ENCODE measurements around the gene UBL4B.

Gene UBL4B, protein sequence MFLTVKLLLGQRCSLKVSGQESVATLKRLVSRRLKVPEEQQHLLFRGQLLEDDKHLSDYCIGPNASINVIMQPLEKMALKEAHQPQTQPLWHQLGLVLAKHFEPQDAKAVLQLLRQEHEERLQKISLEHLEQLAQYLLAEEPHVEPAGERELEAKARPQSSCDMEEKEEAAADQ

DNA sequence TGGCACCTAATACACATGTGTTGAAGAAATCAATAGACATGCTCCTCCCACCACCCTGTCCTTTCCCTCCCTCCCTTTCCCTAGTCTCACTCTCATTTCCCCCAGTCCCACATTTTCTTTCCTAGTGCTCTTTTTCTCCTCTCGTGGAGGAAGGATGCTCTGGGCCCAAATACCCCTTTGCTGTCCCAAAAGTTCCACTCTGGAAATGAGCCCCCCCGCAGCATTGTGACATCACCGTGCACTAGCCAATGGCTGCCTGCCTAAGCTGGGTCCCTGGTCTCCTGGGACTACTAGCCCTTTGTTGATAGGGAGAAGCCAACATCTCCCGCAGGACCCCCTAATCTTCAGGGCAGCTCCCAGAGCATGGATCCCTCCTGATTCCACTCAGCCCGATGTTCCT lies at the start of gene UBL4B:
TSS of gene UBL4B (plus strand) at position 301 of the 400 bp plus-strand sequence. CDS start at position 393, 92 bp downstream.
- Histone ChIP-seq H3K9me3 (ENCODE audit: control insufficient read depth, insufficient read depth, low read depth, low read length) (no peaks in the 10 kb centered on the region), H3K4me3 (ENCODE audit: low read depth, low read length) (no peak within 1 kb of the TSS), H3K27ac (ENCODE audit: extremely low read depth, low read depth, low read length) (no peak within 1 kb of the TSS), H3K36me3 (ENCODE audit: control insufficient read depth in 2 of 2, insufficient read depth in 1 of 2, low read length in 2 of 2) (no peaks in the 10 kb centered on the region), H3K4me1 (ENCODE audit: control insufficient read depth, insufficient read depth, low read length) (no peaks in the 10 kb centered on the region)
- ChIA-PET CTCF (interaction anchor here (6.6 kb wide), 1 partner anchor 60 kb away, joined by 63 read pairs; no protein-coding TSS in a partner anchor), POLR2A (no interaction called here)
- no peak for TF ChIP-seq FEZF1 (tag by site-specific recombination; IDR thresholded peaks at IDR 0.05)
- no peak for TF ChIP-seq ZSCAN16 (tag by site-specific recombination; IDR thresholded peaks at IDR 0.05)
- TF ChIP-seq PRDM1 (tag by site-specific recombination; IDR thresholded peaks at IDR 0.05) = peak; percentile 57; the same call in 1 of the 2 replicates
- TF ChIP-seq, protein P1, sequence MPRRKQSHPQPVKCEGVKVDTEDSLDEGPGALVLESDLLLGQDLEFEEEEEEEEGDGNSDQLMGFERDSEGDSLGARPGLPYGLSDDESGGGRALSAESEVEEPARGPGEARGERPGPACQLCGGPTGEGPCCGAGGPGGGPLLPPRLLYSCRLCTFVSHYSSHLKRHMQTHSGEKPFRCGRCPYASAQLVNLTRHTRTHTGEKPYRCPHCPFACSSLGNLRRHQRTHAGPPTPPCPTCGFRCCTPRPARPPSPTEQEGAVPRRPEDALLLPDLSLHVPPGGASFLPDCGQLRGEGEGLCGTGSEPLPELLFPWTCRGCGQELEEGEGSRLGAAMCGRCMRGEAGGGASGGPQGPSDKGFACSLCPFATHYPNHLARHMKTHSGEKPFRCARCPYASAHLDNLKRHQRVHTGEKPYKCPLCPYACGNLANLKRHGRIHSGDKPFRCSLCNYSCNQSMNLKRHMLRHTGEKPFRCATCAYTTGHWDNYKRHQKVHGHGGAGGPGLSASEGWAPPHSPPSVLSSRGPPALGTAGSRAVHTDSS (tag by site-specific recombination; IDR thresholded peaks at IDR 0.05) = no peak
- no peak for TF ChIP-seq ZNF660 (tag by site-specific recombination; IDR thresholded peaks at IDR 0.05)
- no peak for TF ChIP-seq ZNF549 (tag by site-specific recombination; IDR thresholded peaks at IDR 0.05)

DNA sequence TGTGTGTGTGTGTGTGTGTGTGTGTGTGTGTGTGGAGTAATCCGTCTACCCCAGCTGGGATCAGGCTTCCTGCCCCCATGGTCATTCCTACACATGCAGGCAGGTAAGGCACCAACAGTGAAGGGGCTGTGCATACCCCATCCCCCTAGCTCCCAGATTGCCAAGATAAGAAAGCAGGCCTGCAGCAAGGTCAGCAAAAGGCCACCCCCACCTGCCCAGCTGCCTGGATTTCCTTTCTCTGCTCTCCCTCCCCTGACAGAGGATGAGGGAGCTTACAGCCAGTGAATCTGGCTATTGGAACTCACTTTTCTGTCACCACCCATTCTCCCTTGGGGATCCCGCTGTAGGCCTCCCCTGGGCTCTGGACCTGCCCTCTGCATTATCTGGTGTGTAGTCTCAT lies 49.6 kb upstream of the UBL4B start:
- H3K27ac ChIP-seq (ENCODE audit: extremely low read depth, low read depth, low read length) = no peak overlapping the region
- peak; percentile 59; the same call in 1 of the 2 replicates for TF ChIP-seq GLIS1 (tag by site-specific recombination; IDR thresholded peaks at IDR 0.05)
- TF ChIP-seq, protein P2, sequence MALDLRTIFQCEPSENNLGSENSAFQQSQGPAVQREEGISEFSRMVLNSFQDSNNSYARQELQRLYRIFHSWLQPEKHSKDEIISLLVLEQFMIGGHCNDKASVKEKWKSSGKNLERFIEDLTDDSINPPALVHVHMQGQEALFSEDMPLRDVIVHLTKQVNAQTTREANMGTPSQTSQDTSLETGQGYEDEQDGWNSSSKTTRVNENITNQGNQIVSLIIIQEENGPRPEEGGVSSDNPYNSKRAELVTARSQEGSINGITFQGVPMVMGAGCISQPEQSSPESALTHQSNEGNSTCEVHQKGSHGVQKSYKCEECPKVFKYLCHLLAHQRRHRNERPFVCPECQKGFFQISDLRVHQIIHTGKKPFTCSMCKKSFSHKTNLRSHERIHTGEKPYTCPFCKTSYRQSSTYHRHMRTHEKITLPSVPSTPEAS (tag by site-specific recombination; IDR thresholded peaks at IDR 0.05) = peak; percentile 48; the same call in 1 of the 2 replicates
- no peak for TF ChIP-seq FEZF1 (tag by site-specific recombination; IDR thresholded peaks at IDR 0.05)
- ChIA-PET CTCF (interaction anchor here (0.6 to 5.5 kb wide), 5 partner anchors 11 to 143 kb away, joined by 3 to 48 read pairs (median 4); no protein-coding TSS in a partner anchor), POLR2A (no interaction called here)
- no peaks in the 10 kb centered on the region for H3K4me1 ChIP-seq (ENCODE audit: control insufficient read depth, insufficient read depth, low read length)
- no peaks in the 10 kb centered on the region for H3K9me3 ChIP-seq (ENCODE audit: control insufficient read depth, insufficient read depth, low read depth, low read length)
- H3K4me3 ChIP-seq (ENCODE audit: low read depth, low read length) = no peak overlapping the region
- peaks cover 0 to 55% of the 10 kb centered on the region in 2 experiments; a peak in 1 of 3 replicates for H3K36me3 ChIP-seq (ENCODE audit: control insufficient read depth in 2 of 2, insufficient read depth in 1 of 2, low read length in 2 of 2)

DNA sequence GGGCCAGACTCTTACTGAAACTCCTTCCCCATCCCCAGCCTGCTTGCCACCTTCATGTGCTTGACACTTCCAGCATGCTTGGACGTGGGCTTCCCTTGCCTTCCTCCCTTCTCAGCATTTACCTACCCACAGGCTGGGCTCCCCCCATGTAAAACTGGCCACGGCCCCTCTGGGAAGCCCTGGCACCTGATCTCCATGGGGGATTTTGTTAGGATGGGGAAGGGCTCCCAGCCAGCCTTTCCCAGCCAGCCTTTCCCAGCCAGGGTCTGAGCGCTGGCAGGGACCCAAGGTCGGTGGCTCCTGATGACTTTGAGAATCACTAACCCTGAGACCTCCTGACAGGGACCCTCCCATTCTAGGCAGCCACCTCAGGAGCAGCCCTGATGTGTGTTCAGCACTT lies 48.5 kb upstream of the UBL4B start:
- ChIA-PET POLR2A (no interaction called here), CTCF (interaction anchor here (1.5 to 5.5 kb wide), 3 partner anchors 12 to 42 kb away, joined by 3 to 48 read pairs (median 4); no protein-coding TSS in a partner anchor)
- Histone ChIP-seq H3K36me3 (ENCODE audit: control insufficient read depth in 2 of 2, insufficient read depth in 1 of 2, low read length in 2 of 2) (peaks cover 0 to 44% of the 10 kb centered on the region in 2 experiments; a peak in 1 of 3 replicates), H3K27ac (ENCODE audit: extremely low read depth, low read depth, low read length) (no peak overlapping the region), H3K4me3 (ENCODE audit: low read depth, low read length) (no peak overlapping the region), H3K4me1 (ENCODE audit: control insufficient read depth, insufficient read depth, low read length) (no peaks in the 10 kb centered on the region), H3K9me3 (ENCODE audit: control insufficient read depth, insufficient read depth, low read depth, low read length) (no peaks in the 10 kb centered on the region)
- TF ChIP-seq ZFP41 (tag by site-specific recombination; IDR thresholded peaks at IDR 0.05; ENCODE audit: borderline replicate concordance) (no peak), ZNF624 (tag by site-specific recombination; IDR thresholded peaks at IDR 0.05) (no peak)
- TF ChIP-seq, protein P3, sequence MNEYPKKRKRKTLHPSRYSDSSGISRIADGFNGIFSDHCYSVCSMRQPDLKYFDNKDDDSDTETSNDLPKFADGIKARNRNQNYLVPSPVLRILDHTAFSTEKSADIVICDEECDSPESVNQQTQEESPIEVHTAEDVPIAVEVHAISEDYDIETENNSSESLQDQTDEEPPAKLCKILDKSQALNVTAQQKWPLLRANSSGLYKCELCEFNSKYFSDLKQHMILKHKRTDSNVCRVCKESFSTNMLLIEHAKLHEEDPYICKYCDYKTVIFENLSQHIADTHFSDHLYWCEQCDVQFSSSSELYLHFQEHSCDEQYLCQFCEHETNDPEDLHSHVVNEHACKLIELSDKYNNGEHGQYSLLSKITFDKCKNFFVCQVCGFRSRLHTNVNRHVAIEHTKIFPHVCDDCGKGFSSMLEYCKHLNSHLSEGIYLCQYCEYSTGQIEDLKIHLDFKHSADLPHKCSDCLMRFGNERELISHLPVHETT (tag by site-specific recombination; IDR thresholded peaks at IDR 0.05) = no peak
- TF ChIP-seq, protein P4, sequence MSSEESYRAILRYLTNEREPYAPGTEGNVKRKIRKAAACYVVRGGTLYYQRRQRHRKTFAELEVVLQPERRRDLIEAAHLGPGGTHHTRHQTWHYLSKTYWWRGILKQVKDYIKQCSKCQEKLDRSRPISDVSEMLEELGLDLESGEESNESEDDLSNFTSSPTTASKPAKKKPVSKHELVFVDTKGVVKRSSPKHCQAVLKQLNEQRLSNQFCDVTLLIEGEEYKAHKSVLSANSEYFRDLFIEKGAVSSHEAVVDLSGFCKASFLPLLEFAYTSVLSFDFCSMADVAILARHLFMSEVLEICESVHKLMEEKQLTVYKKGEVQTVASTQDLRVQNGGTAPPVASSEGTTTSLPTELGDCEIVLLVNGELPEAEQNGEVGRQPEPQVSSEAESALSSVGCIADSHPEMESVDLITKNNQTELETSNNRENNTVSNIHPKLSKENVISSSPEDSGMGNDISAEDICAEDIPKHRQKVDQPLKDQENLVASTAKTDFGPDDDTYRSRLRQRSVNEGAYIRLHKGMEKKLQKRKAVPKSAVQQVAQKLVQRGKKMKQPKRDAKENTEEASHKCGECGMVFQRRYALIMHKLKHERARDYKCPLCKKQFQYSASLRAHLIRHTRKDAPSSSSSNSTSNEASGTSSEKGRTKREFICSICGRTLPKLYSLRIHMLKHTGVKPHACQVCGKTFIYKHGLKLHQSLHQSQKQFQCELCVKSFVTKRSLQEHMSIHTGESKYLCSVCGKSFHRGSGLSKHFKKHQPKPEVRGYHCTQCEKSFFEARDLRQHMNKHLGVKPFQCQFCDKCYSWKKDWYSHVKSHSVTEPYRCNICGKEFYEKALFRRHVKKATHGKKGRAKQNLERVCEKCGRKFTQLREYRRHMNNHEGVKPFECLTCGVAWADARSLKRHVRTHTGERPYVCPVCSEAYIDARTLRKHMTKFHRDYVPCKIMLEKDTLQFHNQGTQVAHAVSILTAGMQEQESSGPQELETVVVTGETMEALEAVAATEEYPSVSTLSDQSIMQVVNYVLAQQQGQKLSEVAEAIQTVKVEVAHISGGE (tag by site-specific recombination; conservative IDR thresholded peaks at IDR 0.05; ENCODE audit: low read depth) = no peak
- TF ChIP-seq, protein P5, sequence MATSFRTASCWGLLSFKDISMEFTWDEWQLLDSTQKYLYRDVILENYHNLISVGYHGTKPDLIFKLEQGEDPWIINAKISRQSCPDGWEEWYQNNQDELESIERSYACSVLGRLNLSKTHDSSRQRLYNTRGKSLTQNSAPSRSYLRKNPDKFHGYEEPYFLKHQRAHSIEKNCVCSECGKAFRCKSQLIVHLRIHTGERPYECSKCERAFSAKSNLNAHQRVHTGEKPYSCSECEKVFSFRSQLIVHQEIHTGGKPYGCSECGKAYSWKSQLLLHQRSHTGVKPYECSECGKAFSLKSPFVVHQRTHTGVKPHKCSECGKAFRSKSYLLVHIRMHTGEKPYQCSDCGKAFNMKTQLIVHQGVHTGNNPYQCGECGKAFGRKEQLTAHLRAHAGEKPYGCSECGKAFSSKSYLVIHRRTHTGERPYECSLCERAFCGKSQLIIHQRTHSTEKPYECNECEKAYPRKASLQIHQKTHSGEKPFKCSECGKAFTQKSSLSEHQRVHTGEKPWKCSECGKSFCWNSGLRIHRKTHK (tag by site-specific recombination; IDR thresholded peaks at IDR 0.05) = no peak
- TF ChIP-seq, protein P6, sequence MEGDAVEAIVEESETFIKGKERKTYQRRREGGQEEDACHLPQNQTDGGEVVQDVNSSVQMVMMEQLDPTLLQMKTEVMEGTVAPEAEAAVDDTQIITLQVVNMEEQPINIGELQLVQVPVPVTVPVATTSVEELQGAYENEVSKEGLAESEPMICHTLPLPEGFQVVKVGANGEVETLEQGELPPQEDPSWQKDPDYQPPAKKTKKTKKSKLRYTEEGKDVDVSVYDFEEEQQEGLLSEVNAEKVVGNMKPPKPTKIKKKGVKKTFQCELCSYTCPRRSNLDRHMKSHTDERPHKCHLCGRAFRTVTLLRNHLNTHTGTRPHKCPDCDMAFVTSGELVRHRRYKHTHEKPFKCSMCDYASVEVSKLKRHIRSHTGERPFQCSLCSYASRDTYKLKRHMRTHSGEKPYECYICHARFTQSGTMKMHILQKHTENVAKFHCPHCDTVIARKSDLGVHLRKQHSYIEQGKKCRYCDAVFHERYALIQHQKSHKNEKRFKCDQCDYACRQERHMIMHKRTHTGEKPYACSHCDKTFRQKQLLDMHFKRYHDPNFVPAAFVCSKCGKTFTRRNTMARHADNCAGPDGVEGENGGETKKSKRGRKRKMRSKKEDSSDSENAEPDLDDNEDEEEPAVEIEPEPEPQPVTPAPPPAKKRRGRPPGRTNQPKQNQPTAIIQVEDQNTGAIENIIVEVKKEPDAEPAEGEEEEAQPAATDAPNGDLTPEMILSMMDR (tag by site-specific recombination; IDR thresholded peaks at IDR 0.05) = no peak

All from HEK293 (cell line).